Osteoblast (primary cell): ENCODE results near the gene AK2. TPM values are rescaled to one million over a fixed set of nuclear protein-coding genes. Genes with fewer than 3 reads are reported as not detected.

ENCODE experiments used
- DNase-seq: peaks from one replicate; pipeline ENCODE4 v3.0.0; 2011; ENCODE audit warnings: low spot score, mixed read lengths; ENCODE audit not compliant: insufficient read length; ENCODE audit errors: missing footprints
- H2AFZ ChIP-seq: 2 replicates; pipeline ENCODE4 v1.6.0; 2011; ENCODE audit warnings: mild to moderate bottlenecking, low read length
- H3K27ac ChIP-seq: 2 replicates; pipeline ENCODE4 v1.5.1; 2011; ENCODE audit warnings: mild to moderate bottlenecking, low read depth, low read length, moderate library complexity
- H3K27me3 ChIP-seq: 2 replicates; pipeline ENCODE4 v1.6.0; 2012; ENCODE audit warnings: mild to moderate bottlenecking, control low read depth, inconsistent platforms, low read length, moderate library complexity; ENCODE audit not compliant: insufficient read depth
- H3K36me3 ChIP-seq: 2 replicates; pipeline ENCODE4 v1.5.1; 2011; ENCODE audit warnings: mild to moderate bottlenecking, low read length, control low read depth, moderate library complexity; ENCODE audit not compliant: insufficient read depth
- H3K4me1 ChIP-seq: 2 replicates; pipeline ENCODE4 v1.5.1; 2011; ENCODE audit warnings: mild to moderate bottlenecking, low read length, control low read depth, moderate library complexity; ENCODE audit not compliant: insufficient read depth
- H3K4me2 ChIP-seq: 2 replicates; pipeline ENCODE4 v1.6.0; 2011; ENCODE audit warnings: mild to moderate bottlenecking, low read length; ENCODE audit not compliant: insufficient read depth
- H3K4me3 ChIP-seq: fragments of 200-600 bp; sonication (generic); 3 replicates; pipeline ENCODE4 v1.5.1; 2012; ENCODE audit warnings: mild to moderate bottlenecking, low read length, inconsistent platforms; ENCODE audit not compliant: insufficient read depth
- H3K79me2 ChIP-seq: 2 replicates; pipeline ENCODE4 v1.6.0; 2012; ENCODE audit warnings: mild to moderate bottlenecking, low read length, control low read depth, inconsistent platforms; ENCODE audit not compliant: insufficient read depth
- H3K9me3 ChIP-seq: 2 replicates; pipeline ENCODE4 v1.5.1; 2011; ENCODE audit warnings: low read depth, low read length, control low read depth
- H4K20me1 ChIP-seq: 2 replicates; pipeline ENCODE4 v1.6.0; 2012; ENCODE audit warnings: mild to moderate bottlenecking, low read length, control low read depth; ENCODE audit not compliant: insufficient read depth
- total RNA-seq: library from RNA; depleted of rRNA; stranded (reverse); fragments of >200 nt; gene quantifications from 2 replicates; pipeline ENCODE4 v1.2.3, GENCODE V29; 2012
- TF ChIP-seq, protein P1 (sequence below): IDR thresholded peaks from 2 replicates; pipeline ENCODE4 v1.5.1; 2011; ENCODE audit warnings: mild to moderate bottlenecking, low read depth, low read length, moderate library complexity; ENCODE audit errors: extremely low read depth

Gene AK2
- total RNA-seq, 1 donor, result 139 TPM

- Histone ChIP-seq H3K9me3 (no peaks in the 10 kb centered on the region), H3K36me3 (no peaks in the 10 kb centered on the region), H3K4me3 (no peak overlapping the region), H3K79me2 (no peaks in the 10 kb centered on the region), H4K20me1 (no peaks in the 10 kb centered on the region), H3K27ac (no peak overlapping the region), H3K4me1 (peaks cover 13% of the 10 kb centered on the region), H3K27me3 (no peaks in the 10 kb centered on the region), H2AFZ (no peak overlapping the region), H3K4me2 (no peak overlapping the region)
- DNase-seq, result no peak
- TF ChIP-seq, protein P1, sequence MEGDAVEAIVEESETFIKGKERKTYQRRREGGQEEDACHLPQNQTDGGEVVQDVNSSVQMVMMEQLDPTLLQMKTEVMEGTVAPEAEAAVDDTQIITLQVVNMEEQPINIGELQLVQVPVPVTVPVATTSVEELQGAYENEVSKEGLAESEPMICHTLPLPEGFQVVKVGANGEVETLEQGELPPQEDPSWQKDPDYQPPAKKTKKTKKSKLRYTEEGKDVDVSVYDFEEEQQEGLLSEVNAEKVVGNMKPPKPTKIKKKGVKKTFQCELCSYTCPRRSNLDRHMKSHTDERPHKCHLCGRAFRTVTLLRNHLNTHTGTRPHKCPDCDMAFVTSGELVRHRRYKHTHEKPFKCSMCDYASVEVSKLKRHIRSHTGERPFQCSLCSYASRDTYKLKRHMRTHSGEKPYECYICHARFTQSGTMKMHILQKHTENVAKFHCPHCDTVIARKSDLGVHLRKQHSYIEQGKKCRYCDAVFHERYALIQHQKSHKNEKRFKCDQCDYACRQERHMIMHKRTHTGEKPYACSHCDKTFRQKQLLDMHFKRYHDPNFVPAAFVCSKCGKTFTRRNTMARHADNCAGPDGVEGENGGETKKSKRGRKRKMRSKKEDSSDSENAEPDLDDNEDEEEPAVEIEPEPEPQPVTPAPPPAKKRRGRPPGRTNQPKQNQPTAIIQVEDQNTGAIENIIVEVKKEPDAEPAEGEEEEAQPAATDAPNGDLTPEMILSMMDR, result no peak
These were observed 9.1 kb upstream of the AK2 start for GRCh38 chr1:33045814-33046213.

- H4K20me1 ChIP-seq, result no peaks in the 10 kb centered on the region
- H3K4me3 ChIP-seq, result no peak overlapping the region
- H3K27me3 ChIP-seq, result no peaks in the 10 kb centered on the region
- H3K4me1 ChIP-seq, result peaks cover 8% of the 10 kb centered on the region
- H3K27ac ChIP-seq, result no peak overlapping the region
- H3K4me2 ChIP-seq, result no peak overlapping the region
- no peaks in the 10 kb centered on the region for H3K79me2 ChIP-seq
- no peak overlapping the region for H2AFZ ChIP-seq
- H3K9me3 ChIP-seq, result no peaks in the 10 kb centered on the region
- TF ChIP-seq, protein P1, result no peak
- no peaks in the 10 kb centered on the region for H3K36me3 ChIP-seq
- DNase-seq, result no peak
These were observed 8.6 kb upstream of the AK2 start for GRCh38 chr1:33045246-33045645.

GRCh38 chr1:33043267-33044092, 6.8 kb upstream of the AK2 start:
- no peaks in the 10 kb centered on the region for H3K36me3 ChIP-seq
- no peak overlapping the region for H3K4me2 ChIP-seq
- no peak overlapping the region for H3K4me3 ChIP-seq
- peaks cover 3% of the 10 kb centered on the region for H3K4me1 ChIP-seq
- H3K27me3 ChIP-seq, result no peaks in the 10 kb centered on the region
- H2AFZ ChIP-seq, result no peak overlapping the region
- no peak overlapping the region for H3K27ac ChIP-seq
- no peaks in the 10 kb centered on the region for H3K79me2 ChIP-seq
- no peaks in the 10 kb centered on the region for H4K20me1 ChIP-seq
- TF ChIP-seq, protein P1, result no peak
- no peak for DNase-seq
- H3K9me3 ChIP-seq, result no peaks in the 10 kb centered on the region

DNA sequence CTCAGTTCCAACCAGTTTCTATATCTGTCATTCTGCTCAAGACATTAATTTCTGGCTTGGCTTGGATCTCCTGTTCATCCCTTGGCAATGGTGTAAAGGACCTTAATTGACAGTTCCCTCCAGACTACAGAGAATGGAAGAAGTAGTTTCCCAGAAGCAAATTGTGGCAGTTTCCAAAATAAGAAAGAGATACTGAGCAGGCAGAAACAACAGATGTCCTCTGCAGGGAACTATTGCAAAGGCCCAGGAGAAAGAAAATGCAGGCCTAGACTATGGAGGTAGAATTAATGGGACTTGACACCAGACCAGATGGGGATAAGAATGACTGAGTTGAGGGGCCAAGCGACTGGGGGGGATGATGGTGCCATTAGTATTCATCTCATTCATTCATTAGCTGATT, 6.1 kb upstream of the AK2 start:
- Histone ChIP-seq H3K27me3 (no peaks in the 10 kb centered on the region), H3K4me2 (no peak overlapping the region)
- no peak for DNase-seq

More for the DNA sequence above, 6.1 kb upstream of the AK2 start:
- Histone ChIP-seq H4K20me1 (no peaks in the 10 kb centered on the region), H3K27ac (no peak overlapping the region), H2AFZ (no peak overlapping the region), H3K9me3 (no peaks in the 10 kb centered on the region), H3K79me2 (no peaks in the 10 kb centered on the region), H3K36me3 (no peaks in the 10 kb centered on the region), H3K4me1 (no peaks in the 10 kb centered on the region), H3K4me3 (no peak overlapping the region)
- TF ChIP-seq, protein P1, result no peak
